SH-SY5Y (cell line): Measurements from ENCODE around the gene TEX13D.

Experiments used
- GATA2 ChIP-seq: IDR thresholded peaks from 2 replicates; pipeline ENCODE4 v1.6.1; 2011; ENCODE audit warnings: mild to moderate bottlenecking, low read depth, low read length
- GATA3 ChIP-seq: IDR thresholded peaks from 2 replicates; pipeline ENCODE4 v1.6.1; 2011; ENCODE audit warnings: low read depth, mild to moderate bottlenecking, low read length, moderate library complexity

Gene TEX13D

GRCh38 chrX:124332481-124333424 is at the start of gene TEX13D:
TSS of gene TEX13D (plus strand) at chrX:124332660. CDS start at chrX:124332918, 258 bp downstream.
- TF ChIP-seq GATA3 (no peak), GATA2 (no peak)

DNA sequence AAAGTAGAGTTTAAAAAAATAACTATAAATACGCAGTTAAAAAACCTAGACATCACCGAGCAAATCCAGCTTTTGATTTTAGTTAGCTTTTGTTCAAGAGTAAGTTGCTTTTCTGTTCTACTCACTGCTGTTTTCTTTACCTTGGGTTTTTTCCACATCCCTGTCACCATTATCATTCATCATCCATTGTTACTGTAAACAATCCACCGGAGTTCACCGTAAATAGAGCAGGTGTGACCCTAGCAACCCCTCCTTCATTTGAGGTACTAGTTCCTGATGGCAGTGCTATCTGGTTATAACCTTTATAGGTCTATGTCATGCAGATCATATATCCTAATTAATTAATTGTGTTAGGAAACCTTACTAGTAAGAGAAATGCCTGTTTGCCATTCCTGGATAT is 43.0 kb upstream of the TEX13D start:
- TF ChIP-seq GATA3 (no peak), GATA2 (no peak)

- TF ChIP-seq GATA2 = no peak
- no peak for TF ChIP-seq GATA3
Measured at GRCh38 chrX:124293810-124294209, 38.6 kb upstream of the TEX13D start.

DNA sequence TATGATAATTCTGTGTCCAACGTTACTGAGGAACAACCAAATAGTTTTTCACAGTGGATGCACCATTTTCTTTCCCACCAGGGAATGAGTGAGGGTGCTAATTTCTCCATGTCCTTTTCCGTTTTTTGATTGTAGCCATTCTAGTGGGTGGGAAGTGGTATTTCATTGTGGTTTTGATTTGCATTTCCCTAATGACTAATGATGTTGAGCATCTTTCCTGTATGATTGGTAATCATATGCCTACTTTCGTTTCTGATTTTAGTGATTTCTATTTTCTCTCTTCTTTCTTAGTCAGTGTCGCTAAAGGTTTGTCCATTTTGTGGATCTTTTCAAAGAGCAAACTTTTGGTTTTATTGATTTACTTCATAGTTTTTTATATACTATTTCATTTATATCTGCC is 32.1 kb upstream of the TEX13D start:
- TF ChIP-seq GATA3 = no peak
- no peak for TF ChIP-seq GATA2

DNA sequence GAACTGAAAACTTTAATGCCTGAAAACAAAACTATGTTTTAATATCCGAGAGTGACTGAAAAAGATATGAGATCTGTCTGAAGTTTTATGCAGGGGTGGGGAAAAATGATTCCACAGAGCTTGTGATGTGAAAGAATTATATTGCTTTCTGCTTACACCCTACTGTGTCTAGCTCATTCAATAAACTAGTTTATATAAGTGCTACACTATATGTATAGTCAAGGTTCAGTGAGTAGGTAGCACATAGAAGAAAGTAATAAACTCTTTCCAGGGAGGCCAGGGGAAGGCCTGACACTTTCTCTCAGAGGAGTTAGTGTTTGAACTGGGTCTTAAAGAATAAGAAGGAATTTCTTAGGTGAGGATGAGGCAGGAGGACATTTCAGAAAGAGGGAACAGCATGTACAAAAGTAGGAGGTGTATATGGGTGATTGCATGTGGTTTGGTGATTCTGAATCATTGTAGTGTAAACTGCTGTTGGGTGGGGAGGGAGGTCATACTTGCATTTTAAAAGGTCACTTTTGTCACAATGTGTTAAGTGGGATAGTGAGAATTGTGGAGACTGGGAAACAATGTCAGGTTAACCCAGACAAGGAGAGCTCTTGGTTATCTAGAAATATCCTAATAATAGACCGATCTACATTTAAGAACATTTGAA is 25.1 kb upstream of the TEX13D start:
- no peak for TF ChIP-seq GATA3
- TF ChIP-seq GATA2 = no peak

DNA sequence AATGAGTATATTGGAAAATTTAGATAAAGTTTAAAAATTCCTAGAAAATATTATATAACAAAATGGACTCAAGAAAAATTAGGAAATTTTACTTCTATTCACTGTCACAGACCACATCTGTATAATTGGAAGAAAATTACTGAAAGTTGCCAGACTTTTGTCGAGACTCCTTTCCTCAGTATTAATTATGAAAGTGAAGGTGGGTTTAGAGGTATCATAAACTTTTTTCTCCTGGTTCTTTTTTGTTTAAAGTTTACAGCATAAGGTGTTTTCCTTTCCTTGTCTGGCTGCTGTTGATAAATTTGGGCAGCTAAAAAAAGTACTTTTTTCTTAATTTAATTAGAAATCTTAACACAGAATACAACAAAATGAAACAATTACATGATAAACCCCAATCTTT is 6.7 kb upstream of the TEX13D start:
- TF ChIP-seq GATA3 (no peak), GATA2 (no peak)

GRCh38 chrX:124328765-124329164 is 3.7 kb upstream of the TEX13D start:
- TF ChIP-seq GATA3 = no peak
- no peak for TF ChIP-seq GATA2

- no peak for TF ChIP-seq GATA2
- TF ChIP-seq GATA3 = no peak
Measured at GRCh38 chrX:124333862-124334261, 1.4 kb downstream of the TEX13D start.

- TF ChIP-seq GATA3 (no peak), GATA2 (no peak)
Measured at GRCh38 chrX:124335598-124335997, 3.1 kb downstream of the TEX13D start.

- no peak for TF ChIP-seq GATA3
- TF ChIP-seq GATA2 = no peak
Measured at GRCh38 chrX:124337916-124338315, 5.5 kb downstream of the TEX13D start.

GRCh38 chrX:124338733-124339514 is 6.5 kb downstream of the TEX13D start:
- TF ChIP-seq GATA3 (no peak), GATA2 (no peak)

DNA sequence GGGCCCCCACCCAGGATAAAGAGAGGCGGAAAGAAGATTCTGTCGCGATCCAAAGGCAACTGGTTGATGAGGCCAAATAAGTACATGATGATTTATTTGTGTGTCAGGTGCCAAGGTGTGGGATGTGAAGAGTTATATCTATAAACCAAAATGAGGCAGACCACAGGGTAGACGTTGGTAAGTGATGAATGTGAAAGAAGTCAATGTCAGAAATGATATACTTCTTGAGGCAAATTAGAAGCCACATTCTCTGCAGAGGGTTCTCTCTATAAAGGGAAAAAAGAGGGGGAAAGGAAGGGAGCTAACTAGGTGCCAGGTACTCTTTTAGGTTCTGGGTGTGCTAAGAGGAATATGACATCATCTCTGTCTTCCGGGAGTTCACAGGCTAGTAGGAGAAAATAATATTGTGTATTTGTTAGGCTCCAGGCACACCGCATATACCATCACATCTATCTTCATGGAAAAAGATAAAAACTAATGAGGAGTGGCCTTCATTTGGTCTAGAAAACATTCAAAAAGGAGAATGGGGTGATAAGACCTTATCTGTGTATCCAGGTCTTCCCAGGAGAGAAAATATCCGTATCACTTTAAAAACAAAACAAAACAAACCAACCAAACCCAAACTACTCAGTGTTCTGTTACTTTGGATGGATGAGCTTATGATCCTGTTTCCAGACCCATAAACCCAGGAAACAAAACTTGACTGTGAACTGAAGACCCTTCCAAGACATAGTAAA is 9.1 kb downstream of the TEX13D start:
- TF ChIP-seq GATA3 (no peak), GATA2 (no peak)

DNA sequence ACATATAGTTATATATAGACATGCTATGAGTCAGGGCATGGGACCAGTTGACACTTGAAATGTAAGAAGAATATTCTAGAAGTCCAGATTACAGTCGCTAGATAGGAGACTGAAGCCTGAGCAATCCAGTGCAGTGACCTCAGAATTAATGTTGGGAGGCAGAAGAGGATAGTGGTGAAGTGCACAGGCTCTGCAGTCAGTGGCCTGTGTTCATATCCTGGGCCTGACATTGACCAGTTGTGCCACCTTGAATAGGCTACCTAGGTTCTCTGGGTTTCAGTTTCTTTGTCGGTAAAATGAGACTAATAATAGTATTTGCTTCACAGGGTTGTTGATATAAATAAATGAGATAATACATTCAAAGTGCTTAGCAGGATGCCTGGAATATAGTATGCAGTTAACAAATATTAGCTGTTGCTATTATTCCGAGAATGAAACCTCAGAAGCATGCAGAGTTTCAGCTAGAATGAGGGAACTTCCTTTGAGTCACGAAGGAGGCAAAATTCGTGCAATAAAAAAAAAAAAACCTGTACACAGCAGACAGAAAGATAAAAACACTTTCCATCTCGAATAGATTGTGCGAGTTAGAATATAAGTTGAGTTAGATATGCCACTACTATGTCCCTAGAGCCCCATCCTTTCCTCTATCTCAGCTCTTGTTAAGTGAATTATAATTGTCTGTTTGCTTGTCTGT is 9.9 kb downstream of the TEX13D start:
- TF ChIP-seq GATA2 = no peak
- no peak for TF ChIP-seq GATA3
